Activated CD4-positive, alpha-beta T cell treated with anti-CD3 and anti-CD28 coated beads for 1 hour (primary cell): ENCODE data around the gene BTNL2.
"Not testable (repeated sequence)": the region's sequence is repeated elsewhere in the genome, so short reads cannot be mapped to it uniquely, and the experiment has no call there.

Source experiments
- DNase-seq: peaks from one replicate; pipeline ENCODE4 v3.0.0-alpha.2; 2020

Gene BTNL2

DNA sequence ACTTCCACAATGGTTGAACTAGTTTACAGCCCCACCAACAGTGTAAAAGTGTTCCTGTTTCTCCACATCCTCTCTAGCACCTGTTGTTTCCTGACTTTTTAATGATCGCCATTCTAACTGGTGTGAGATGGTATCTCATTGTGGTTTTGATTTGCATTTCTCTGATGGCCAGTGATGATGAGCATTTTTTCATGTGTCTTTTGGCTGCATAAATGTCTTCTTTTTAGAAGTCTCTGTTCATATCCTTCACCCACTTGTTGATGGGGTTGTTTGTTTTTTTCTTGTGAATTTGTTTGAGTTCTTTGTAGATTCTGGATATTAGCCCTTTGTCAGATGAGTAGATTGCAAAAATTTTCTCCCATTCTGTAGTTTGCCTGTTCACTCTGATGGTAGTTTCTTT, 47.8 kb downstream of the BTNL2 start:
- DNase-seq = not testable (repeated sequence)

DNA sequence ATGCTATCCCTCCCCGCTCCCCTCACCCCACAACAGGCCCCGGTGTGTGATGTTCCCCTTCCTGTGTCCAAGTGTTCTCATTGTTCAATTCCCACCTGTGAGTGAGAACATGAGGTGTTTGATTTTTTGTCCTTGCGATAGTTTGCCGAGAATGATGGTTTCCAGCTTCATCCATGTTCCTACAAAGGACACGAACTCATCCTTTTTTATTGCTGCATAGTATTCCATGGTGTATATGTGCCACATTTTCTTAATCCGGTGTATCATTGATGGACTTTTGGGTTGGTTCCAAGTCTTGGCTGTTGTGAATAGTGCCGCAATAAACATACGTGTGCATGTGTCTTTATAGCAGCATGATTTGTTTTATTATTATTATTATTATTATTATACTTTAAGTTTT, 48.4 kb downstream of the BTNL2 start:
- DNase-seq = not testable (repeated sequence)

DNA sequence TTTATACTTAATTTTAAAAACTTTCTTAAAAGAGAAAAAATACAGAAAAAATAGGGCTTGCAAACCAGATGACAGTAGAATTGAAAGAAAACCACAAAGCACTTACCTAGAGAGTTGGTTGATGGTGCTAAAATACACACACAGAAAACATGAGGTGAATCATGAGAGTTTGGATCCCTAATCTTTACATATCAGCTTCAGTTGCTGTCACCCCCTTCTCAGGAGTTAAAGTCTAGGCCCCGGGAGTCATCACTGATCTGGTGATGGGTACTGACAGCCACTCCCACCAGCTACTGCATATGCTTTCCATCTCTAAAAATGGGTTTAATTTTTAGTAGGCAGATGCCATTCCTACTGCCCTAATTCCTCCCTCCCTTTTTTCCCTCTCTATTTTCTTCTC, 52.0 kb downstream of the BTNL2 start:
- DNase-seq = no peak

DNA sequence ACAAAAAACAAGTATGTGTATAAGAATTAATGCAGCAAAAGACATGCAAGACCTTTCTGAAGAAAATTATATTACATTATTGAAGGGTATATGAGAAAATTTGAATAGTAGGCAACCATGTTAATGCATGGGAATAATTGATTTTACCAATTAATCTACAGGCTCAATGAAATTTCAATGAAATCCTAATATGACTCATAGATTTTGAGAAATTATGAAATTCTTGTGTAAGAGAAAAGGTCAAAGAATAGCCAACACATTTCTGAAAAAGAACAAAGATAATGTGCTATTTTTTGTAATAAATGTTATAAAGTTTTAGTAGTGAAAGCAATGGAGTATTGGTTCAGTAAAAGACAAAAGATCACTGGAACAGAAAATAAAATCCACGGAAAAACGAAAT, 53.6 kb downstream of the BTNL2 start:
- DNase-seq = no peak
